Stimulated activated CD8-positive, alpha-beta memory T cell treated with anti-CD3 and anti-CD28 coated beads, Interleukin-12 subunit alpha, Interleukin-12 subunit beta, amount 100 ng/mL, for 1 hour (primary cell): ENCODE results near the gene CAPN7.
"Not testable (repeated sequence)": the region's sequence is repeated elsewhere in the genome, so short reads cannot be mapped to it uniquely, and the experiment has no call there.

ENCODE experiments used
- DNase-seq: peaks from one replicate; pipeline ENCODE4 v3.0.0-alpha.2; 2020; ENCODE audit warnings: low read depth

The CAPN7 gene

DNA sequence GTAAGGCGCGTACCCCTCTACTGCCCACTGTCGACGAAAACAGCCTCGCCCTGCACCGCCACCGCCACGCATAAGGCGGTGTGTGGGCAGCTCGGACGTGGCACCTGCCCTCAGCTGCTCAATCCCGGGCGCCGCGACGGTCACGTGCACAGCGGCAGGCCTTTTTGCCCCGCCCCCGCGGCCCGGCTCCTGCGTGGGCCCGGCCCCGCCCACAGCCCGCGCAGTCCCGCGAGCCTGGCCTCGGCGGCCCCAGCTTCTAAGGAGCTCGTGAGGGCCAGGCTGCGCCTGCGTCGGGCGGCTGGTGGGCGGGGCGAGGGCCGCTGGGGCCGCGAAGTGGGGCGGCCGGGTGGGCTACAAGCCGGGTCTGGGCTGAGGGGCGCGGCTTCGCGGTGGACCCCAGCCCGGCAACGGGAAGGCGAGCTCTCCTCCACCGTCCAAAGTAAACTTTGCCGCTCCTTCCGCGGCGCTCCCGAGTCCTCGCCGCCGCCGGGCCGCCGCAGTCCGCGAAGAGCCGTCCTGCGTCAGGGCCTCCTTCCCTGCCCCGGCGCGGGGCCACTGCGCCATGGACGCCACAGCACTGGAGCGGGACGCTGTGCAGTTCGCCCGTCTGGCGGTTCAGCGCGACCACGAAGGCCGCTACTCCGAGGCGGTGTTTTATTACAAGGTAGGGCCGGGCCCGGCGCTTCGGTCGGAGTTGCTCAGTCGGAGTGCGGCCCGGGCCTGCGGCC is at the start of gene CAPN7:
Gene CAPN7 (plus strand): TSS at position 313 of the 728 bp plus-strand sequence. CDS start 250 bp downstream, at position 563.
- DNase-seq, result peak; percentile 84

- no peak for DNase-seq
Measured at GRCh38 chr3:15157441-15157840, 48.6 kb upstream of the CAPN7 start.

GRCh38 chr3:15159501-15160136 is 46.4 kb upstream of the CAPN7 start:
- no peak for DNase-seq

- no peak for DNase-seq
Measured at GRCh38 chr3:15160662-15161061, 45.4 kb upstream of the CAPN7 start.

GRCh38 chr3:15161133-15161532 is 44.9 kb upstream of the CAPN7 start:
- DNase-seq, result no peak

DNA sequence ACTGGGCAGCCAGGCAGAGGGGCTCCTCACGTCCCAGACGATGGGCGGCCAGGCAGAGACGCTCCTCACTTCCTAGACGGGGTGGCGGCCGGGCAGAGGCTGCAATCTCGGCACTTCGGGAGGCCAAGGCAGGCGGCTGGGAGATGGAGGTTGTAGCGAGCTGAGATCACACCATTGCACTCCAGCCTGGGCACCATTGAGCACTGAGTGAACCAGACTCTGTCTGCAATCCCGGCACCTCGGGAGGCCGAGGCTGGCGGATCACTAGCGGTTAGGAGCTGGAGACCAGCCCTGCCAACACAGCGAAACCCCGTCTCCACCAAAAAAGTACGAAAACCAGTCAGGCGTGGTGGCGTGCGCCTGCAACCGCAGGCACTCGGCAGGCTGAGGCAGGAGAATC is 42.4 kb upstream of the CAPN7 start:
- DNase-seq, result not testable (repeated sequence)

DNA sequence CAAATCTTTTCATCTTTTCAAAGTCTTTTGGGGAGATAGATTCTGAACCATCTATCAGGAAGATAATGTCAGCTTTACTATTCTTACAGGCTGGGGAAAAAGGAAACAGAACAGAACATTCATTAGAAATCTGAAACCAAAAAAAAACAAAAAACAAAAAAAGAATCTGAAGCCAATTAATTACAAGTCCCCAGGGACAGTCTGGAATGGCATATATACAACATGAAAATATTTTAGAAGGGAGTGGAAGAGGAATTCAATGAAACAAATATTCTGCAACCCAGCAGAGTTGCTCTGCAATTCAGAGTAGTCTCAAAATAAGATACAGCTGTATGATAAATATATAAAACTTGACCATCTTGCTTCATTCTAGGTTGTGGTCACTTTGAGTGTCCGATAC is 41.7 kb upstream of the CAPN7 start:
- DNase-seq, result no peak

- DNase-seq, result no peak
Measured at GRCh38 chr3:15165061-15165460, 41.0 kb upstream of the CAPN7 start.

- not testable (repeated sequence) for DNase-seq
Measured at GRCh38 chr3:15166391-15166790, 39.7 kb upstream of the CAPN7 start.

DNA sequence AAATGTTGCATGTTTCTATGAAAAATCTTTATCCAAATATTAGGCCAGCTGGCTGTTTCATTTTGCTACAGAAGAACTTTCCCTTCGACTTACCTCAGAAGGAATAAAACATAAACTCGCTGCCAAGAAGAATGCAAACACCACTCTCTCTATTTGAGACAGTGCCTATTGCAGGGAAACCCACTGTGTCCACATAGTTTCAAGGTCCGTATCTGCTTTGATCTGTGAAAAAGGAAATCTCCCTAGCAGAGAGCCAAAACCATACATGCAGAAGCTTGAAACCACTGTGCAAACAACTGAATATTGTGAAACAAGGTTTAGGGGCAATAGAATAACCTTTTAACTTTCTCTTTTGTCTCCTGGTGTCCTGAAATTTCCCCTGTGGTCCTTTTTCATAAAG is 35.0 kb upstream of the CAPN7 start:
- no peak for DNase-seq

DNA sequence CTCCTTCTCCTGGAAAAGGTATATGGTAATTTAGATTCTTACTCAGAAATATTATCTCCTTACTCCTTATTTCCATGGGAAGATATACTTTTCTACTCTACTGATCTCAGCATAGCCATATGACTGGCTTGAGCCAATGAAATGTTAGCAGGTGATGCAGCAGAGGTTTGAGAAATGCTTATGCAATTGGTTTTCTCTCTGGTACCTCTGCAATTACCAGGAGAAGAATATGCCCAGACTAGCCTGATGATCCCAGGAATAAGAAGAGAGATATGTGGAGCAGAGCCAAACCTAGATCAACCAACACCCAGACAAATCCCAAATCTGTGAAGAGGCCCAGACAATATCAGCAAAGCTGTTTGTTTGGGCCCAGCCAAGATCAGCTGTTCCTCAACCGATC is 33.2 kb upstream of the CAPN7 start:
- no peak for DNase-seq

GRCh38 chr3:15174953-15175352 is 31.1 kb upstream of the CAPN7 start:
- DNase-seq, result no peak

- DNase-seq, result no peak
Measured at GRCh38 chr3:15175605-15176004, 30.4 kb upstream of the CAPN7 start.

- DNase-seq, result no peak
Measured at GRCh38 chr3:15180042-15180611, 25.9 kb upstream of the CAPN7 start.

- no peak for DNase-seq
Measured at GRCh38 chr3:15181511-15181910, 24.5 kb upstream of the CAPN7 start.

GRCh38 chr3:15181963-15182362 is 24.1 kb upstream of the CAPN7 start:
- DNase-seq, result no peak

DNA sequence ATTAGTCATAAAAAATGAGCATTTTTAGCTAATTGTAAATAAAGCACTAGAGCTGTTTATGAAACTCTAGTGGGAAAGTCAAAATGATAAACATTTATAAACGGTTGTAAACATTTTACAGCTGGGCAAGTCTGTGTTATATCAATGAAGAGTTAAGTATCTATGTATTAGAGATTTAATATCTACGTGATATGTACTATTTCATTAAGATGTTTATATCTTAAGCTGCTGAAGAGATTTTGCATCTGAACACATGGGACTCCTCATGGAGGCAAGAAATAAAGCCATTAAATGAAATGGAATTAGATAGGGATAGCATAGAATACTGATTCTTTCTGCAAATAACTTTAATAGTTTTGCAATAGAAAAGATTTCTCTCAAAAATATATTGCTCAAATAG is 23.0 kb upstream of the CAPN7 start:
- no peak for DNase-seq

- DNase-seq, result no peak
Measured at GRCh38 chr3:15185404-15185803, 20.6 kb upstream of the CAPN7 start.

DNA sequence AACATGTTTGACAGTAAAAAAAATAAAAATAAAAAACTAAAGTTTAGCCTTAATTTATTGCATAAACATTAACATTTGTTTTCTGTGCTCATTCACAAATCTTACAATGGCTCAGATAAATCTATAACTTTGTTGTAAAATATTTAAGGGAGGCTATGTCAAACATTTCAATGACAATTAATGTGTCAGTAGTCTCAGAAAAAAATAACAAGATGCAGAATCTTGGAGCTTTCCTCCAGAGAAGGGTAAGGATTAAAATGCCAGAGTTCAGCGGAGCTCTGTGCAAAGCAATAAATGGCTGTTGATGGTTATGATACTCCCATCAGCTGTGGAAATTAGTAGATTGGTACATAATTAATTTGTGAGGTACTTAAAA is 20.0 kb upstream of the CAPN7 start:
- no peak for DNase-seq

DNA sequence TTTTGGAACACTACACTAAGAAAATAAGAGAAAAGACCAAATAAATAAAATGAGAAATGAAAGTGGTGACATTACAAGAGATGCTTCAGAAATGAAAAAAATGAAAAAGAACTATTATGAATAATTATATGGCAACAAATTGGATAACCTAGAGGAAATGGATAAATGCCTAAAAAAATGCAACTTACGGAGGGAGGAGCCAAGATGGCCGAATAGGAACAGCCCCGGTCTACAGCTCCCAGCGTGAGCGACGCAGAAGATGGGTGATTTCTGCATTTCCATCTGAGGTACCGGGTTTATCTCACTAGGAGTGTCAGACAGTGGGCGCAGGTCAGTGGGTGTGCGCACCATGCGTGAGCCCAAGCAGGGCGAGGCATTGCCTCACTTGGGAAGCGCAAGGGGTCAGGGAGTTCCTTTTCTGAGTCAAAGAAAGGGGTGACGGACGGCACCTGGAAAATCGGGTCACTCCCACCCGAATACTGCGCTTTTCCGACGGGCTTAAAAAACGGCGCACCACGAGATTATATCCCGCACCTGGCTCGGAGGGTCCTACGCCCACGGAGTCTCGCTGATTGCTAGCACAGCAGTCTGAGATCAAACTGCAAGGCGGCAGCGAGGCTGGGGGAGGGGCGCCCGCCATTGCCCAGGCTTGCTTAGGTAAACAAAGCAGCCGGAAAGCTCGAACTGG is 19.4 kb upstream of the CAPN7 start:
- not testable (repeated sequence) for DNase-seq

DNA sequence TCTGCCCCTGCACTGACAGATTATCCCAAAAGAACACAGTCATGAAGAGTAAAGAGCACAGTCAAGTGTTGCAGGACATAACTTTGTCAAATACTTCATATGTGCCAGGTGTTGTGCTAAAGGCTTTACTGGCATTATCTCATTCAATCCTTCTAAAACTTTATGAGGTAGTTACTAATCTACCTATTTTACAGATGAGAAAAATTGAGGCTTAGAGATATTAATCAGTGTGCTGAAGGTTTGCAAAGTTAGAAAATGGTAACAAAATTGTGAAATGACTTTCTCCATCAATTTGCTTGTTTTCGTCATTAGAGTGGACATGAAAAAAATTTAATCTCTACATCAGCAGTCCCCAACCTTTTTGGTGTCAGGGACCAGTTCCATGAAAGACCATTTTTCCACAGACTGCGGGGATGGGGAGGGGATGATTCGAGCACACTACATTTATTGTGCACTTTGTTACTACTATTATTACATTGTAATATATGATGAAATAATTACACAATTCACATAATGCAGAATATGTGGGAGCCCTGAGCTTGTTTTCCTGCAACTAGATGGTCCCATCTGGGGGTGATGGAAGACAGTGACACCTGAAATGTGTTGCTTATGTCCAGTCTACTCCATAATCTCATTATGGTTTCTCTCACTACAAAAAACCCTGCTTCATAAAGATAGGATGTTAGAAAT is 8.6 kb upstream of the CAPN7 start:
- no peak for DNase-seq

GRCh38 chr3:15198686-15199085 is 7.4 kb upstream of the CAPN7 start:
- DNase-seq, result no peak
